Suprapubic skin (tissue), 4 donors: ENCODE data around the gene UGT1A4. TPM values are rescaled to one million over a fixed set of nuclear protein-coding genes. Genes with fewer than 3 reads are reported as not detected.

Source experiments
- DNase-seq, 2 donors: peaks; one replicate each; pipeline ENCODE4 v3.0.0-alpha.2; 2019; ENCODE audit warnings: low spot score in 2 of 2
- H3K27ac ChIP-seq: fragments of 200-600 bp; sonication (generic); one replicate; pipeline ENCODE4 v1.5.1; 2019
- H3K27me3 ChIP-seq: fragments of 200-600 bp; sonication (generic); one replicate; pipeline ENCODE4 v1.5.1; 2019
- H3K36me3 ChIP-seq: fragments of 200-600 bp; sonication (generic); one replicate; pipeline ENCODE4 v1.5.1; 2019
- H3K4me1 ChIP-seq: fragments of 200-600 bp; sonication (generic); one replicate; pipeline ENCODE4 v1.5.1; 2019
- H3K4me3 ChIP-seq: fragments of 200-600 bp; sonication (generic); one replicate; pipeline ENCODE4 v1.5.1; 2019; ENCODE audit warnings: mild to moderate bottlenecking
- H3K9me3 ChIP-seq: fragments of 200-600 bp; sonication (generic); one replicate; pipeline ENCODE4 v1.5.1; 2019
- CTCF ChIP-seq, 2 donors: fragments of 200-600 bp in 1 of 2; fragments of 450-650 bp in 1 of 2; sonication (generic) in 1 of 2; IDR thresholded peaks; one replicate each; pipeline ENCODE4 v1.5.1; 2016 to 2019; ENCODE audit warnings: antibody characterized with exemption in 2 of 2, mild to moderate bottlenecking in 1 of 2, moderate library complexity in 1 of 2
- EP300 ChIP-seq: sonication (generic); formaldehyde crosslinking; IDR thresholded peaks from one replicate; pipeline ENCODE4 v1.6.1; 2017; ENCODE audit warnings: antibody characterized with exemption
- POLR2A ChIP-seq, 2 donors: fragments of 450-650 bp; IDR thresholded peaks; one replicate each; pipeline ENCODE4 v1.6.1; 2017; ENCODE audit warnings: antibody characterized with exemption in 2 of 2, mild to moderate bottlenecking in 2 of 2, moderate library complexity in 2 of 2
- POLR2AphosphoS5 ChIP-seq, 3 donors: sonication (generic); formaldehyde crosslinking; IDR thresholded peaks; one replicate each; pipeline ENCODE4 v1.6.1; 2017; ENCODE audit warnings: antibody characterized with exemption in 3 of 3
- WGBS: methylation state at CpG from one replicate; pipeline ENCODE4 v1.1.5; 2018; 5-methylcytosine and 5-hydroxymethylcytosine counted together
- total RNA-seq, 4 donors: library from RNA; depleted of rRNA; stranded (reverse); fragments of >200 nt; gene quantifications; one replicate each; pipeline ENCODE4 v1.1.0, GENCODE V29; 2016

Gene UGT1A4
- total RNA-seq, 4 donors from 2014 or later = 1.8 to 2.6 (median 2.3) TPM; not detected in 1

GRCh38 chr2:233769260-233769659, 50.7 kb downstream of the UGT1A4 start:
- TF ChIP-seq CTCF (IDR thresholded peaks at IDR 0.05) (no peak), POLR2A (IDR thresholded peaks at IDR 0.05) (no peak), EP300 (no peak), POLR2AphosphoS5 (IDR thresholded peaks at IDR 0.05) (no peak)
- no peaks in the 10 kb centered on the region for H3K9me3 ChIP-seq
- peaks cover 3% of the 10 kb centered on the region for H3K27me3 ChIP-seq
- no peaks in the 10 kb centered on the region for H3K36me3 ChIP-seq
- H3K27ac ChIP-seq = no peak overlapping the region
- H3K4me1 ChIP-seq = no peaks in the 10 kb centered on the region
- 75% methylated on average over 9 of the region's 9 CpGs for WGBS
- no peak overlapping the region for H3K4me3 ChIP-seq
- DNase-seq = no peak

- DNase-seq = no peak
- TF ChIP-seq CTCF (IDR thresholded peaks at IDR 0.05) (no peak), POLR2A (IDR thresholded peaks at IDR 0.05) (no peak), EP300 (no peak), POLR2AphosphoS5 (IDR thresholded peaks at IDR 0.05) (no peak)
Measured at GRCh38 chr2:233772153-233772552, 53.6 kb downstream of the UGT1A4 start.

GRCh38 chr2:233772583-233772982, 54.0 kb downstream of the UGT1A4 start:
- Histone ChIP-seq H3K4me3 (no peak overlapping the region), H3K27ac (no peak overlapping the region), H3K27me3 (peaks cover 3% of the 10 kb centered on the region), H3K9me3 (no peaks in the 10 kb centered on the region), H3K4me1 (no peaks in the 10 kb centered on the region), H3K36me3 (no peaks in the 10 kb centered on the region)
- DNase-seq = no peak
- WGBS = 71% methylated on average over 5 of the region's 5 CpGs
- TF ChIP-seq POLR2AphosphoS5 (IDR thresholded peaks at IDR 0.05) (no peak), EP300 (no peak), CTCF (IDR thresholded peaks at IDR 0.05) (no peak), POLR2A (IDR thresholded peaks at IDR 0.05) (no peak)

More at GRCh38 chr2:233772153-233772552, 53.6 kb downstream of the UGT1A4 start:
- 94% methylated on average over 16 of the region's 16 CpGs for WGBS
- H3K36me3 ChIP-seq = no peaks in the 10 kb centered on the region
- no peaks in the 10 kb centered on the region for H3K9me3 ChIP-seq
- no peak overlapping the region for H3K4me3 ChIP-seq
- H3K27ac ChIP-seq = no peak overlapping the region
- H3K27me3 ChIP-seq = peaks cover 3% of the 10 kb centered on the region
- H3K4me1 ChIP-seq = no peaks in the 10 kb centered on the region

- no peaks in the 10 kb centered on the region for H3K36me3 ChIP-seq
- no peaks in the 10 kb centered on the region for H3K9me3 ChIP-seq
- no peaks in the 10 kb centered on the region for H3K4me1 ChIP-seq
- H3K4me3 ChIP-seq = no peak overlapping the region
- H3K27me3 ChIP-seq = peaks cover 7% of the 10 kb centered on the region
- no peak overlapping the region for H3K27ac ChIP-seq
- TF ChIP-seq POLR2AphosphoS5 (IDR thresholded peaks at IDR 0.05) = no peak
- TF ChIP-seq POLR2A (IDR thresholded peaks at IDR 0.05) = no peak
- TF ChIP-seq CTCF (IDR thresholded peaks at IDR 0.05) = no peak
- TF ChIP-seq EP300 = no peak
- DNase-seq = no peak
- WGBS = 93% methylated on average over 5 of the region's 5 CpGs
Measured at GRCh38 chr2:233773854-233774253, 55.3 kb downstream of the UGT1A4 start.

- 97% methylated on average over 6 of the region's 6 CpGs for WGBS
Measured at GRCh38 chr2:233775414-233775813, 56.9 kb downstream of the UGT1A4 start.

GRCh38 chr2:233778030-233778429, 59.5 kb downstream of the UGT1A4 start, which contains the start of gene MROH2A:
TSS of gene MROH2A (plus strand) at chr2:233778330. CDS start at chr2:233779359, 1,029 bp downstream.
- H3K27me3 ChIP-seq = peaks cover 3% of the 10 kb centered on the region
- H3K4me3 ChIP-seq = no peak within 1 kb of the TSS
- no peak within 1 kb of the TSS for H3K27ac ChIP-seq
- TF ChIP-seq CTCF (IDR thresholded peaks at IDR 0.05) = no peak
- TF ChIP-seq EP300 = no peak
- TF ChIP-seq POLR2A (IDR thresholded peaks at IDR 0.05) = no peak
- no peak for TF ChIP-seq POLR2AphosphoS5 (IDR thresholded peaks at IDR 0.05)
- no peaks in the 10 kb centered on the region for H3K4me1 ChIP-seq
- H3K36me3 ChIP-seq = no peaks in the 10 kb centered on the region
- WGBS = 85% methylated on average over 2 of the region's 2 CpGs
- no peaks in the 10 kb centered on the region for H3K9me3 ChIP-seq
- no peak for DNase-seq

More at GRCh38 chr2:233775414-233775813, 56.9 kb downstream of the UGT1A4 start:
- Histone ChIP-seq H3K4me3 (no peak overlapping the region), H3K9me3 (no peaks in the 10 kb centered on the region), H3K27me3 (peaks cover 7% of the 10 kb centered on the region), H3K27ac (no peak overlapping the region), H3K4me1 (no peaks in the 10 kb centered on the region), H3K36me3 (no peaks in the 10 kb centered on the region)
- DNase-seq = no peak
- no peak for TF ChIP-seq EP300
